ENCODE results near the gene CXCR1. TPM values are rescaled to one million over a fixed set of nuclear protein-coding genes. Genes with fewer than 3 reads are reported as not detected.

The CXCR1 gene
- total RNA-seq, 1 experiment from 2014 or later: not detected

- no peak overlapping the region for H3K23ac ChIP-seq (ENCODE audit: insufficient read length, low read depth, low read length)
- no peak overlapping the region for H2AFZ ChIP-seq (ENCODE audit: low read length)
- H3K4me2 ChIP-seq (ENCODE audit: insufficient read depth, insufficient read length, low read length): no peak overlapping the region
- H3K56ac ChIP-seq (ENCODE audit: insufficient read length, low read depth, low read length): no peak overlapping the region
- WGBS (ENCODE audit: extremely low coverage, insufficient read length, low lambda C conversion rate): no CpG with 5 or more reads among the region's 4 CpGs
- no peak overlapping the region for H3K4ac ChIP-seq (ENCODE audit: low read depth, low read length)
- no peak overlapping the region for H2BK20ac ChIP-seq (ENCODE audit: low read depth, low read length, poor library complexity, severe bottlenecking)
- H3K18ac ChIP-seq (ENCODE audit: insufficient read length, low read depth, low read length): no peak overlapping the region
- no peaks in the 10 kb centered on the region for H3K27me3 ChIP-seq (ENCODE audit: insufficient read depth, low read length)
- H3K14ac ChIP-seq (ENCODE audit: insufficient read depth, low read length): no peak overlapping the region
- H2BK120ac ChIP-seq (ENCODE audit: low read depth, low read length, poor library complexity, severe bottlenecking): no peak overlapping the region
- H3K79me1 ChIP-seq (ENCODE audit: insufficient read depth, low read depth, low read length, poor library complexity, severe bottlenecking): no peaks in the 10 kb centered on the region
- H3K4me1 ChIP-seq (ENCODE audit: insufficient read depth, low read length): peaks cover 3% of the 10 kb centered on the region; the same call in 1 of the 2 replicates
- H2BK15ac ChIP-seq (ENCODE audit: low read depth, low read length): no peak overlapping the region
- H4K8ac ChIP-seq (replicated peaks; ENCODE audit: insufficient read length, low read depth, low read length): no peak overlapping the region
- DNase-seq: no peak
- H4K91ac ChIP-seq (ENCODE audit: insufficient read length, low read depth, low read length): no peak overlapping the region
- H2BK5ac ChIP-seq (ENCODE audit: insufficient read length, low read length): no peak overlapping the region
- no peak overlapping the region for H4K5ac ChIP-seq (ENCODE audit: insufficient read length, low read depth, low read length)
- H2BK12ac ChIP-seq (ENCODE audit: insufficient read length, low read depth, low read length): no peak overlapping the region
- H3K4me1 Mint-ChIP-seq: peaks cover 8% of the 10 kb centered on the region in 2 experiments
- no peaks in the 10 kb centered on the region for H3K9me3 Mint-ChIP-seq
- no peak overlapping the region for H3K27ac Mint-ChIP-seq
- TF ChIP-seq, protein P1, sequence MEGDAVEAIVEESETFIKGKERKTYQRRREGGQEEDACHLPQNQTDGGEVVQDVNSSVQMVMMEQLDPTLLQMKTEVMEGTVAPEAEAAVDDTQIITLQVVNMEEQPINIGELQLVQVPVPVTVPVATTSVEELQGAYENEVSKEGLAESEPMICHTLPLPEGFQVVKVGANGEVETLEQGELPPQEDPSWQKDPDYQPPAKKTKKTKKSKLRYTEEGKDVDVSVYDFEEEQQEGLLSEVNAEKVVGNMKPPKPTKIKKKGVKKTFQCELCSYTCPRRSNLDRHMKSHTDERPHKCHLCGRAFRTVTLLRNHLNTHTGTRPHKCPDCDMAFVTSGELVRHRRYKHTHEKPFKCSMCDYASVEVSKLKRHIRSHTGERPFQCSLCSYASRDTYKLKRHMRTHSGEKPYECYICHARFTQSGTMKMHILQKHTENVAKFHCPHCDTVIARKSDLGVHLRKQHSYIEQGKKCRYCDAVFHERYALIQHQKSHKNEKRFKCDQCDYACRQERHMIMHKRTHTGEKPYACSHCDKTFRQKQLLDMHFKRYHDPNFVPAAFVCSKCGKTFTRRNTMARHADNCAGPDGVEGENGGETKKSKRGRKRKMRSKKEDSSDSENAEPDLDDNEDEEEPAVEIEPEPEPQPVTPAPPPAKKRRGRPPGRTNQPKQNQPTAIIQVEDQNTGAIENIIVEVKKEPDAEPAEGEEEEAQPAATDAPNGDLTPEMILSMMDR (conservative IDR thresholded peaks at IDR 0.05): no peak
- H3K79me2 ChIP-seq (ENCODE audit: insufficient read depth, low read length): no peaks in the 10 kb centered on the region
- no peak overlapping the region for H3K9ac ChIP-seq (ENCODE audit: extremely low read depth, insufficient read length, low read length)
- no peak overlapping the region for H3K4me3 Mint-ChIP-seq
- no peak overlapping the region for H3K27ac ChIP-seq (ENCODE audit: insufficient read length, low read depth, low read length)
- H2AK5ac ChIP-seq (ENCODE audit: insufficient read length, low read length): no peak overlapping the region
- H3K23me2 ChIP-seq (ENCODE audit: insufficient read length, low read depth, low read length, poor library complexity, severe bottlenecking): no peaks in the 10 kb centered on the region
- H3T11ph ChIP-seq (ENCODE audit: low read length): no peak overlapping the region
- H3K9me3 ChIP-seq (ENCODE audit: control insufficient read depth, low read depth, low read length): no peaks in the 10 kb centered on the region
- H3K27me3 Mint-ChIP-seq (ENCODE audit: low read depth): peaks cover 2% of the 10 kb centered on the region; the same call in 1 of the 2 replicates
- no peaks in the 10 kb centered on the region; a peak in 1 of 7 replicates for H3K36me3 Mint-ChIP-seq (ENCODE audit: insufficient read depth in 1 of 3, low read depth in 3 of 3)
- no peaks in the 10 kb centered on the region for H4K20me1 ChIP-seq (ENCODE audit: control insufficient read depth, insufficient read depth, insufficient read length)
Observed at GRCh38 chr2:218187296-218188015, 20.7 kb upstream of the CXCR1 start.

All from H9 (cell line).